Measurements from ENCODE around the gene PBRM1. TPM values are rescaled to one million over a fixed set of nuclear protein-coding genes. Genes with fewer than 3 reads are reported as not detected.
"Not testable (repeated sequence)": the region's sequence is repeated elsewhere in the genome, so short reads cannot be mapped to it uniquely, and the experiment has no call there.

Gene PBRM1
- total RNA-seq, result 48.7 TPM

GRCh38 chr3:52685709-52686691 is at the start of gene PBRM1, which contains the start of gene GNL3:
TSS of gene PBRM1 (minus strand) at chr3:52685913.
TSS of gene GNL3 (plus strand) at chr3:52686032. CDS start at chr3:52686093, 61 bp downstream.
- Histone ChIP-seq H3K4me3 (ENCODE audit: low read length) (peak within 1 kb of the TSS; percentile 69), H3K9me3 (ENCODE audit: low read depth, low read length) (no peaks in the 10 kb centered on the region), H3K27me3 (ENCODE audit: insufficient read depth, low read length) (no peaks in the 10 kb centered on the region), H3K4me1 (ENCODE audit: insufficient read depth, low read length) (peaks cover 49% of the 10 kb centered on the region)

- Histone ChIP-seq H3K9me3 (ENCODE audit: low read depth, low read length) (peaks cover 12% of the 10 kb centered on the region), H3K4me1 (ENCODE audit: insufficient read depth, low read length) (no peaks in the 10 kb centered on the region), H3K4me3 (ENCODE audit: low read length) (no peak overlapping the region), H3K27me3 (ENCODE audit: insufficient read depth, low read length) (no peaks in the 10 kb centered on the region)
Observed at GRCh38 chr3:52733256-52733891, 47.7 kb upstream of the PBRM1 start.

- H3K27me3 ChIP-seq (ENCODE audit: insufficient read depth, low read length), result no peaks in the 10 kb centered on the region
- H3K4me1 ChIP-seq (ENCODE audit: insufficient read depth, low read length), result no peaks in the 10 kb centered on the region
- H3K4me3 ChIP-seq (ENCODE audit: low read length), result no peak overlapping the region
- peaks cover 12% of the 10 kb centered on the region for H3K9me3 ChIP-seq (ENCODE audit: low read depth, low read length)
Observed at GRCh38 chr3:52731590-52731989, 45.9 kb upstream of the PBRM1 start.

GRCh38 chr3:52730681-52731080 is 45.0 kb upstream of the PBRM1 start:
- Histone ChIP-seq H3K9me3 (ENCODE audit: low read depth, low read length) (peaks cover 12% of the 10 kb centered on the region), H3K4me1 (ENCODE audit: insufficient read depth, low read length) (no peaks in the 10 kb centered on the region), H3K27me3 (ENCODE audit: insufficient read depth, low read length) (no peaks in the 10 kb centered on the region), H3K4me3 (ENCODE audit: low read length) (no peak overlapping the region)

- H3K27me3 ChIP-seq (ENCODE audit: insufficient read depth, low read length); H3K4me1 ChIP-seq (ENCODE audit: insufficient read depth, low read length); H3K4me3 ChIP-seq (ENCODE audit: low read length): not testable (repeated sequence)
- peaks cover 12% of the 10 kb centered on the region for H3K9me3 ChIP-seq (ENCODE audit: low read depth, low read length)
Observed at GRCh38 chr3:52728753-52729152, 43.0 kb upstream of the PBRM1 start.

GRCh38 chr3:52724511-52724910 is 38.8 kb upstream of the PBRM1 start:
- H3K4me3 ChIP-seq (ENCODE audit: low read length), result no peak overlapping the region
- H3K4me1 ChIP-seq (ENCODE audit: insufficient read depth, low read length), result peaks cover 34% of the 10 kb centered on the region
- H3K27me3 ChIP-seq (ENCODE audit: insufficient read depth, low read length), result no peaks in the 10 kb centered on the region
- no peaks in the 10 kb centered on the region for H3K9me3 ChIP-seq (ENCODE audit: low read depth, low read length)

GRCh38 chr3:52723935-52724334 is 38.2 kb upstream of the PBRM1 start:
- H3K9me3 ChIP-seq (ENCODE audit: low read depth, low read length), result no peaks in the 10 kb centered on the region
- H3K4me1 ChIP-seq (ENCODE audit: insufficient read depth, low read length), result peaks cover 34% of the 10 kb centered on the region
- no peak overlapping the region for H3K4me3 ChIP-seq (ENCODE audit: low read length)
- H3K27me3 ChIP-seq (ENCODE audit: insufficient read depth, low read length), result no peaks in the 10 kb centered on the region

GRCh38 chr3:52722491-52722890 is 36.8 kb upstream of the PBRM1 start:
- no peaks in the 10 kb centered on the region for H3K27me3 ChIP-seq (ENCODE audit: insufficient read depth, low read length)
- H3K4me1 ChIP-seq (ENCODE audit: insufficient read depth, low read length), result peaks cover 34% of the 10 kb centered on the region
- no peaks in the 10 kb centered on the region for H3K9me3 ChIP-seq (ENCODE audit: low read depth, low read length)
- H3K4me3 ChIP-seq (ENCODE audit: low read length), result no peak overlapping the region

- H3K9me3 ChIP-seq (ENCODE audit: low read depth, low read length), result no peaks in the 10 kb centered on the region
- no peak overlapping the region for H3K4me3 ChIP-seq (ENCODE audit: low read length)
- peaks cover 34% of the 10 kb centered on the region for H3K4me1 ChIP-seq (ENCODE audit: insufficient read depth, low read length)
- no peaks in the 10 kb centered on the region for H3K27me3 ChIP-seq (ENCODE audit: insufficient read depth, low read length)
Observed at GRCh38 chr3:52721730-52722008, 36.0 kb upstream of the PBRM1 start.

- H3K4me3 ChIP-seq (ENCODE audit: low read length), result no peak overlapping the region
- H3K9me3 ChIP-seq (ENCODE audit: low read depth, low read length), result no peaks in the 10 kb centered on the region
- H3K27me3 ChIP-seq (ENCODE audit: insufficient read depth, low read length), result no peaks in the 10 kb centered on the region
- H3K4me1 ChIP-seq (ENCODE audit: insufficient read depth, low read length), result peaks cover 34% of the 10 kb centered on the region
Observed at GRCh38 chr3:52721002-52721729, 35.5 kb upstream of the PBRM1 start.

GRCh38 chr3:52719618-52720017 is 33.9 kb upstream of the PBRM1 start:
- Histone ChIP-seq H3K9me3 (ENCODE audit: low read depth, low read length) (no peaks in the 10 kb centered on the region), H3K4me3 (ENCODE audit: low read length) (no peak overlapping the region), H3K4me1 (ENCODE audit: insufficient read depth, low read length) (peaks cover 34% of the 10 kb centered on the region), H3K27me3 (ENCODE audit: insufficient read depth, low read length) (no peaks in the 10 kb centered on the region)

GRCh38 chr3:52715714-52716305 is 30.1 kb upstream of the PBRM1 start:
- Histone ChIP-seq H3K4me1 (ENCODE audit: insufficient read depth, low read length) (peaks cover 12% of the 10 kb centered on the region), H3K9me3 (ENCODE audit: low read depth, low read length) (no peaks in the 10 kb centered on the region), H3K4me3 (ENCODE audit: low read length) (no peak overlapping the region), H3K27me3 (ENCODE audit: insufficient read depth, low read length) (no peaks in the 10 kb centered on the region)

- peaks cover 10% of the 10 kb centered on the region for H3K4me1 ChIP-seq (ENCODE audit: insufficient read depth, low read length)
- no peak overlapping the region for H3K4me3 ChIP-seq (ENCODE audit: low read length)
- no peaks in the 10 kb centered on the region for H3K27me3 ChIP-seq (ENCODE audit: insufficient read depth, low read length)
- no peaks in the 10 kb centered on the region for H3K9me3 ChIP-seq (ENCODE audit: low read depth, low read length)
Observed at GRCh38 chr3:52714335-52715302, 28.9 kb upstream of the PBRM1 start.
